Neutrophil (primary cell): Measurements from ENCODE around the gene UNC13C.

Experiments
- H3K27ac ChIP-seq: fragments of 200-600 bp; sonication (generic); 2 replicates; pipeline ENCODE4 v1.5.1; 2016; ENCODE audit warnings: mild to moderate bottlenecking, moderate library complexity
- H3K27me3 ChIP-seq: fragments of 200-600 bp; sonication (generic); 2 replicates; pipeline ENCODE4 v1.6.0; 2016; ENCODE audit warnings: mild to moderate bottlenecking
- H3K36me3 ChIP-seq: fragments of 200-600 bp; sonication (generic); 2 replicates; pipeline ENCODE4 v1.5.1; 2017
- H3K4me1 ChIP-seq, 2 experiments: fragments of 200-600 bp in 1 of 2; sonication (generic) in 1 of 2; 1 replicate in 1 of 2; 2 replicates in 1 of 2; pipeline versions ENCODE4 v1.5.1 to v1.6.1; 2013 to 2016; ENCODE audit warnings: low read depth in 1 of 2, low read length in 1 of 2, mild to moderate bottlenecking in 1 of 2, moderate library complexity in 1 of 2; ENCODE audit not compliant: control insufficient read depth in 1 of 2, insufficient read depth in 1 of 2
- H3K4me3 ChIP-seq, 2 experiments: fragments of 200-600 bp in 1 of 2; sonication (generic) in 1 of 2; 1 replicate in 1 of 2; 2 replicates in 1 of 2; pipeline ENCODE4 v1.5.1; 2013 to 2016; ENCODE audit warnings: low read depth in 1 of 2, low read length in 1 of 2, mild to moderate bottlenecking in 1 of 2, moderate library complexity in 1 of 2
- H3K9me3 ChIP-seq: fragments of 200-600 bp; sonication (generic); 2 replicates; pipeline ENCODE4 v1.5.1; 2016
- TF ChIP-seq, protein P1 (sequence below): fragments of 200-600 bp; sonication (generic); IDR thresholded peaks from 2 replicates; pipeline ENCODE4 v1.5.1; 2016; ENCODE audit warnings: antibody characterized with exemption

UNC13C gene

DNA sequence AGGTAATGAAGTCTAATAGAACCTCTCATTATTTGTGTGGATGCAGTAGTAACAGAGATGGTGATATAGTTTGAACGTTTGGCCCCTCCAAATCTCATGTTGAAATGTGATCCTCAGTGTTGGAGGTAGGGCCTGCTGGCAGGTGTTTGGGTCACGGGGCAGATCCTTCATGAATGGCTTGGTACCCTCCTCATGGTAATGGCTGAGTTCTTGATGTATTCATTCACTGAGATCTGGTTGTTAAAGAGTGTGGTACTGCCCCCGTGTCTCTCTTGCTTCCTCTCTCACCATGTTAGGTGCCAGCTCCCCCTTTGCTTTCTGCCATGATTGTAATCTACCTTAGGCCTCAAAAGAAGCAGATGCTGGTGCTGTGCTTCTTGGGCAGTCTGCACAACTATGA is 606.8 kb downstream of the UNC13C start:
- Histone ChIP-seq H3K9me3 (no peaks in the 10 kb centered on the region), H3K27ac (no peak overlapping the region), H3K36me3 (no peaks in the 10 kb centered on the region), H3K4me3 (no peak overlapping the region), H3K27me3 (no peaks in the 10 kb centered on the region), H3K4me1 (no peaks in the 10 kb centered on the region)
- TF ChIP-seq, protein P1, sequence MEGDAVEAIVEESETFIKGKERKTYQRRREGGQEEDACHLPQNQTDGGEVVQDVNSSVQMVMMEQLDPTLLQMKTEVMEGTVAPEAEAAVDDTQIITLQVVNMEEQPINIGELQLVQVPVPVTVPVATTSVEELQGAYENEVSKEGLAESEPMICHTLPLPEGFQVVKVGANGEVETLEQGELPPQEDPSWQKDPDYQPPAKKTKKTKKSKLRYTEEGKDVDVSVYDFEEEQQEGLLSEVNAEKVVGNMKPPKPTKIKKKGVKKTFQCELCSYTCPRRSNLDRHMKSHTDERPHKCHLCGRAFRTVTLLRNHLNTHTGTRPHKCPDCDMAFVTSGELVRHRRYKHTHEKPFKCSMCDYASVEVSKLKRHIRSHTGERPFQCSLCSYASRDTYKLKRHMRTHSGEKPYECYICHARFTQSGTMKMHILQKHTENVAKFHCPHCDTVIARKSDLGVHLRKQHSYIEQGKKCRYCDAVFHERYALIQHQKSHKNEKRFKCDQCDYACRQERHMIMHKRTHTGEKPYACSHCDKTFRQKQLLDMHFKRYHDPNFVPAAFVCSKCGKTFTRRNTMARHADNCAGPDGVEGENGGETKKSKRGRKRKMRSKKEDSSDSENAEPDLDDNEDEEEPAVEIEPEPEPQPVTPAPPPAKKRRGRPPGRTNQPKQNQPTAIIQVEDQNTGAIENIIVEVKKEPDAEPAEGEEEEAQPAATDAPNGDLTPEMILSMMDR: no peak

DNA sequence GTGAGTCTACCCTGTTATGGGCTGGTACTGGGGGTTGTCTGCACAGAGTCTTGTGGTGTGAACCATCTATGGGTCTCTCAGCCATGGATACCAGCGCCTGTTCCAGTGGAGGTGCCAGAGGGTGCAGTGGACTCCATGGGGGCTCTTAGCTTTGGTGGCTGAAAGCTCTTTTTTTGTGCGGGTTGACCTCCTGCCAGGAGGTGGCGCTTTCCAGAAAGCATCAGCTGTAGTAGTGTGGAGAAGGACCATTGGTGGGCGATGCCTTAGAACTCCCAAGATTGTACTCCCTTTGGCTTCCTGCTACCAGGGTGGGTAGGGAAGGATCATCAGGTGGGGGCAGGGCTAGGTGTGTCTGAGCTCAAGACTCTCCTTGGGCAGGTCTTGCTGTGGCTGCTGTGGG is 615.9 kb downstream of the UNC13C start:
- TF ChIP-seq, protein P1: no peak
- no peak overlapping the region for H3K4me3 ChIP-seq
- no peak overlapping the region for H3K27ac ChIP-seq
- no peaks in the 10 kb centered on the region for H3K9me3 ChIP-seq
- H3K27me3 ChIP-seq: no peaks in the 10 kb centered on the region
- H3K36me3 ChIP-seq: no peaks in the 10 kb centered on the region
- no peaks in the 10 kb centered on the region for H3K4me1 ChIP-seq

DNA sequence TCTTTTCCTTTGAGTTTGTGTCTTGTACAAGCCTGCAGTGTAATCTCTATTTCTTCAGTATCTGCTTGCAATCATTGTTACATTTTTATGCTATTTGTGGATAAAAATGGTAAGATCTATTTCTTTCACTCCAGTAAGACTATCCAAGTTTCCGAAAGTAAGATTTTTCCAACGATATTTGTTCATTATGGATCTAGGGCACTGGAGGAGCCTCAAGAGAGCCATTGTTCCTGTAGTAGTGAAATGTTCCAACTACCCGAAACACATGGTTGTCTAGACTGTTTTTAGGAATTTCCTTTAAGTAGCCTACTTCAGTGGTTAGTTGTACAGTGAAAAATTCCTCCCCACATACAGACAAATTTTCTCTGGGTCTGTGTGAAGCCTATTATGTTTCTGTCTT is 621.1 kb downstream of the UNC13C start:
- H3K9me3 ChIP-seq: no peaks in the 10 kb centered on the region
- no peak overlapping the region for H3K27ac ChIP-seq
- no peaks in the 10 kb centered on the region for H3K4me1 ChIP-seq
- H3K27me3 ChIP-seq: no peaks in the 10 kb centered on the region
- H3K36me3 ChIP-seq: no peaks in the 10 kb centered on the region
- H3K4me3 ChIP-seq: no peak overlapping the region
- TF ChIP-seq, protein P1: no peak

DNA sequence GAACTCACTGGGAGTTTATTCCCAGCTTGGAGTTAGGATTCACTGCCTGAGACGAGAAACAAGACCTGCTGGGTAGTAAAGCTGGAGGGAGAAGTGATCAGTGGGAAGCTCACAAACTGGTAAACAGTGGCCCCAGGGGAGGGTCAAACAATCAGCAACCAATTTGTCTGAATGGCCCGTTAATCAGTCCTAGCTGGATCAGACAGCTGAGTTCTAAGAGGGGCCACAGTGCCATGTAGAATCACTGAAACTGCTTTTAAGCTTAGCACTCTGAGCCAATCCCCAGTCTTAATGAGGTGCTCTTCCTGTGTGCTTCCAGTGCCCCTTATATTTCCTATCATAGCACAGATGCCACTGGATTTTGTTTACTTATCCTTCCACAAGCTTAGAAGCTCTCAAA is 626.8 kb downstream of the UNC13C start:
- TF ChIP-seq, protein P1: no peak
- Histone ChIP-seq H3K9me3 (no peaks in the 10 kb centered on the region), H3K27ac (no peak overlapping the region)

DNA sequence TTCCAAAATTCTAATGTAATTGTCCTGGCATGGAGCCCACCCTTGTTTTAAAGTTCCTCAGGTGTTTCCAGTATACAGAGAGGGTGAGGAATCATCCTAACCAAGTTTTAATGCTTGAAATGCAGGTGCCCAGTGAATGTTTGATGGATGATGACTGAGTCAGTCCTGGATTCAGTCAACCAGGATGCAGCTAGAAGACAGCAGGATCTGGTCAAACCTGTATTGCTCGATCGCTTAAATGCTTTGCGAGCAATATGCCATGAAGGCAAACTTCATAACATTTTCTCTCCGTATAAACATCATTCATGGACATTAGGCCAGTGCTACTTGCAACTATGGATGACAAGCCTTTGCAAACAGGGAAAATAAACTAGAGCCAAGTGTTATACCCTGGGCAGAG is 627.3 kb downstream of the UNC13C start:
- H3K27ac ChIP-seq: no peak overlapping the region
- TF ChIP-seq, protein P1: no peak
- no peaks in the 10 kb centered on the region for H3K4me1 ChIP-seq
- H3K4me3 ChIP-seq: no peak overlapping the region
- H3K9me3 ChIP-seq: no peaks in the 10 kb centered on the region
- H3K36me3 ChIP-seq: no peaks in the 10 kb centered on the region
- H3K27me3 ChIP-seq: no peaks in the 10 kb centered on the region

More for the DNA sequence above, 626.8 kb downstream of the UNC13C start:
- Histone ChIP-seq H3K4me3 (no peak overlapping the region), H3K27me3 (no peaks in the 10 kb centered on the region), H3K36me3 (no peaks in the 10 kb centered on the region), H3K4me1 (no peaks in the 10 kb centered on the region)
